AG09319 (cell line): ENCODE data around the gene SUN3.

Experiments used
- DNase-seq: peaks from one replicate; pipeline ENCODE4 v3.0.0-alpha.2; 2010; ENCODE audit warnings: low read depth; ENCODE audit errors: extremely low read depth
- TF ChIP-seq, protein P1 (sequence below): IDR thresholded peaks from 2 replicates; pipeline ENCODE4 v1.5.1; 2011; ENCODE audit warnings: low read depth, mild to moderate bottlenecking, inconsistent platforms, low read length, moderate library complexity

The SUN3 gene

DNA sequence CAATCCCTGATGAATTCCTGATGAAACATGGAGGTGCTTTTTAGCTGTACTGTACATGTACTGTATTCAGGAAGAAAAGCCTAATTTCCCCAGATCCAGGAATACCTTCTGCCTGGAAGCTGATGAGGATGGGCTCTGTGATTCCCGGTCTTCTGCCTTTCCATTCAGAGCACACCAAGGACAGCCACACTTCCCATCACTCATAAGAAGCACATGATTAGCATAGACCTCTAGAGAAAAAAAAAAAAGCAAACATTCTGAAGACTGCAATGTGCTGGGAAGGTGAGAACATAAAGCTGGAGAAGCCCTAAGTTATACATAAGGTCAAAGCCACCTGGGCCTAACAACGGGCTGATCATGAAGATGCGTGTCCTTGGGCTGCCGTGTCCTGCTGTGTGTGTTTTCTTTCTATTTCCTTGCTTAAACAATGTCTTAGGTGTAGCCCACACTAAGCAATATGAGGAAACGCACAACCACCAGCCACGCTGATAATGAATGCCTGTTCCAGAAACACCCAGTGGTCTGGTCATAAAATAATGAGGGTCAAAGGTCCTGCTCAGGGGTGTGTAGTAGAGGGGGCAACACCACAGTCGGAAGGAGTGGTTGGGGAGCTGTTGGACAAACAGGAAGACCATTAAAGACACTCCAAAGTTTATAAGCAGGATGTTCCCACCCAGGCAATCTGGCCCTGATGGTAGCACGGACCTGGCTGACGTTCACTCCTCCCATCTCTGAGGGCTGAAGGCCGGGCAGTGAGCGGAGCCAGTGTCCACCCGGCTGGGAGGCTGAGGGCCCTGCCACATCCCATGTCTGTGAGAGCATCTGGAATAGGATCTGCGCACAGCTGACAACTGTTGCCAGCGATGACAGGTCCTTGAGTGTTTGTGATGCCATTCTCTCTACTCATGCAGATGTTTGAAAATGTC is 88.6 kb downstream of the SUN3 start:
- TF ChIP-seq, protein P1, sequence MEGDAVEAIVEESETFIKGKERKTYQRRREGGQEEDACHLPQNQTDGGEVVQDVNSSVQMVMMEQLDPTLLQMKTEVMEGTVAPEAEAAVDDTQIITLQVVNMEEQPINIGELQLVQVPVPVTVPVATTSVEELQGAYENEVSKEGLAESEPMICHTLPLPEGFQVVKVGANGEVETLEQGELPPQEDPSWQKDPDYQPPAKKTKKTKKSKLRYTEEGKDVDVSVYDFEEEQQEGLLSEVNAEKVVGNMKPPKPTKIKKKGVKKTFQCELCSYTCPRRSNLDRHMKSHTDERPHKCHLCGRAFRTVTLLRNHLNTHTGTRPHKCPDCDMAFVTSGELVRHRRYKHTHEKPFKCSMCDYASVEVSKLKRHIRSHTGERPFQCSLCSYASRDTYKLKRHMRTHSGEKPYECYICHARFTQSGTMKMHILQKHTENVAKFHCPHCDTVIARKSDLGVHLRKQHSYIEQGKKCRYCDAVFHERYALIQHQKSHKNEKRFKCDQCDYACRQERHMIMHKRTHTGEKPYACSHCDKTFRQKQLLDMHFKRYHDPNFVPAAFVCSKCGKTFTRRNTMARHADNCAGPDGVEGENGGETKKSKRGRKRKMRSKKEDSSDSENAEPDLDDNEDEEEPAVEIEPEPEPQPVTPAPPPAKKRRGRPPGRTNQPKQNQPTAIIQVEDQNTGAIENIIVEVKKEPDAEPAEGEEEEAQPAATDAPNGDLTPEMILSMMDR, result no peak
- DNase-seq, result no peak

DNA sequence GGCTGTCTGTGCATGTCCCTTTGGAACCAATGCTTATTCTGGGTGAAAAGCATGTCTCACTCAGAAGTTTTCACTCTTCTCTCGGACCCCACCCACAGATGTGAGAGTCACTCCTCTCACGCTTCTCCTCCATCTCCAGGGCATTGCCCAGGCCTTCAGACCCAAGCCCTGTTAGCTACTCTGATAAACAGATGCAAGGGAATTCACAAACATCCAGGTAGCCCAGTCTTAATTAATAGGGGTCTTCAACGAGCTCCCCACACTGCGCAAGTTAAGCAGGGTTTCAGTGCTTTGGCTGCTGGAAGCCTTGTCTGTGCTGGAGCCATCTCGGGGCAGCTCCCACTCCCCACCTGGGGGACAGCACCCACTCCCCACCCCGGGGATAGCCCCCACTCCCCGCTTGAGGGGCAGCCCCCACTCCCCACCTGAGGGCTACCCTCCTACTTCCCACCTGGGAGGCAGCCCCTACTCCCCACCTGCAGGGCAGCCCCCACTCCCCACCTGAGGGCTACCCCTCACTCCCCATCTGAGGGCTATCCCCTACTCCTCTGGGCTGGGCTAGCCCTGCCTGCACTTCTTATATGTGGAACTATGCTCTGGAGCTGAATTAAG is 89.4 kb downstream of the SUN3 start:
- TF ChIP-seq, protein P1, result no peak

DNA sequence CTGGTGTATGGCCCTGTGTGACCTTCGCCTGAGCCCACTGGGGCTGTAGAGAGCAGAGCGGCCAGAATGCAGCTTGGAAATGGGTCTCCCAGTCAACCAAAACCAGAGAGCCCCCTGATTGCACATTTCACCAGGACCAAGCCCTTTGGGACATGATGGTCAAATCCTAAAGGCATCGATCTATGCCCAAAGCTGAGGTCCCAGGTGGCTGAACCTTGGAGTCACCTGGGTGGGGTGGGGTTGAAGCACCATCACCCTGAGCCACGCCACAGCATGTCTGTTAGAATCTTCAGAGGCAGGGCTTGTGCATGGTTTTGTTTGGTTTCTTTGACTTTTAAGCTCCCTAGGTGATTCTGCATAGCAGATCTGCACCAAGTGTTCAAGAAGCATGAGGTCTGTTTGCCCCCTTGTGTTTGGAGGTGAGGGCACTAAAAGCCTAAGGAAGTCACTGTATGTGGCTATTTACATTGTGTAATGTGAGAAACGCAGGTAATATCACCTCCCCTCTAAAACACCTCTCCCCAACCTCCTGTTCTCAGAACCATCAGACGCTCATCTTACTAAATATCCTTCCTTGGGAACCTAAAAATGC is 90.2 kb downstream of the SUN3 start:
- TF ChIP-seq, protein P1, result no peak; the same call in 1 of the 2 replicates
- DNase-seq, result no peak

More for the DNA sequence above, 89.4 kb downstream of the SUN3 start:
- DNase-seq, result no peak

DNA sequence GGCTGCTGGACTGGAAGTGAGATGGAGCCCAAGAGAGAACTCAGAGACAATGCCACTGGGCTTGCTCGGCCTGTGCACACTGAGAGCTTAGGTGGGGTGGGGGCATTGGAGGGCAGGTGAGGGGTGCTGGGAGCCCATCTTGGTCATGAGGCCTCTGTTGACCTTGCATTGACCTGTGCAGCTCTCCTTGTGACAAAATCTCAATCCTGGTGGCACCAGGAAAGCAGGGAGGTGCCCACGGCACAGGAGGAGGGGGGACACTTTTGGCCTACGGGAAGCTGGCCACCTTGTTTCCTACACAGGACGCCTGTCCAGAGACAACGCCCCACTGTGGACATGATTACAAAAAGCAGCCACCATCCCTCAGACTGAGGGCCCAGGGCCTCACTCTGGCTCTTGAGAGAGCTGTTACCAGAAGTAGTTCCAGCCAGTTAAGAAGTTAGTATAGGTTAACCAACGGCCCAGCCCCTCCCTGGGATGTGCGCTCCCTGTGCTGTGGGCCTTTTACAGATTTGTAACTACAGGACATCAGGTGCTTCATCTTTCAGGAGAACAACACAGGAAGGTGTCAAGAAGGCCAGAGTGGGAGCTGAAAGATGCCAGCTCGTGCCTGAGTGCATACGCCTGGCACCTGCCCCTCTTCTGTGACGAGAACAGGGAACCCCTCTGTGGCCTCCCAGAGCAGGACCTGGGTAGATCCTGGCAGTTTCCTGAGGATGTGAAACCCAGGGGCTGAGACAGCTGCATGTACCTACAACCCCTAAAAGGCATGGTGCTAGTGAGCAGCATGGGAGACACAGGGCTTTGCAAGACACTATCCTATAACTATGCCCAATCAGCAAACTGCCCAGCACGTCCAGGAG is 91.0 kb downstream of the SUN3 start:
- DNase-seq, result no peak
- TF ChIP-seq, protein P1, result no peak
